Measurements from ENCODE around the gene TSGA10IP.

The TSGA10IP gene

DNA sequence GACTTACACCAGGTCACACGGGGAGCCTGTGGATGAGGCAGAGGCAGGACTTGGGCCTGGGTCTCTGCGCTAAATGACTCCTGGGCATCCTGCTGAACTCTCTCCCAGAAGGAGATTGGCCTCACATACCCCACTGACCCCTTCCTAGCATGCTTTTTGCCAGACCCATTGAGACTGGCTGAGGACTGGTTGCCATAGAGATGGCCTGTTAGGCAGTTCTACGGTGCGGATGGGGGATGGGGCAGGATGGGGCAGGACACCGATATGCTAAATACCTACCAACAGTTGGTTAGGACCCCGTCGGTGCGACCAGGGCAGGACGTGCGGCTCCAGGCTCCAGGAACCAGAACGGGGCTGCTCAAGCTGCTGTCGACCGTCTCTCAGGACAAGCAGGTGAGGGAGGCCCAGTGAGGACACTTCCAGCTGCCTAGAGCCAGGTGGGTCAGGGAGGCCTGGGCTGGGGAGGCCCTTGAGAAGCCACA, at the start of gene TSGA10IP:
Gene TSGA10IP (plus strand): TSS at position 51 of the 482 bp plus-strand sequence. CDS start 196 bp downstream, at position 247.
- DNase-seq, result no peak

DNA sequence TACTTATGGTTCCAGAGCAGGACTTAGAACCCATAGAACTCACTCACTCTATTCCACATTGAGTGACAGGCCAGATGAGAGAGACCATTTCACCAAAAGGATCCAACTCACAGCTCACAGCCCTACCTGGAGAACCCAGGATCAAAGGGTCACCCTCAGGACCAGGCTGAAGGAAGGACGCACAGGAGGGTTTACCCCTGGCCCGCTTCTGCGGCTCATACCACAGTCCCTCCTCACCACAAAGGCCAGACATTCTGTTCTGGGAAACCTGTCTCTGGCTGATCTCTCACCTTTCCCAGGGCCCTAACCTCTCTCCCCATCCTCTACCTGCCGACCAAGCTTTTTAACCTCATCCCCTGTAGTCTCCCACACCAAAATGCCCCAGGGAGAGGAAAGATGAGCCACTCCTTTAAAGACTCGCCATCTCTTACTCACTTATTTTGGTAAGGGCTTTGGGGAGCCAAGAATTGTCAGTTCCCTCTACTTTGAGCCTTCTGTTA, 49.7 kb upstream of the TSGA10IP start:
- no peak for DNase-seq

DNA sequence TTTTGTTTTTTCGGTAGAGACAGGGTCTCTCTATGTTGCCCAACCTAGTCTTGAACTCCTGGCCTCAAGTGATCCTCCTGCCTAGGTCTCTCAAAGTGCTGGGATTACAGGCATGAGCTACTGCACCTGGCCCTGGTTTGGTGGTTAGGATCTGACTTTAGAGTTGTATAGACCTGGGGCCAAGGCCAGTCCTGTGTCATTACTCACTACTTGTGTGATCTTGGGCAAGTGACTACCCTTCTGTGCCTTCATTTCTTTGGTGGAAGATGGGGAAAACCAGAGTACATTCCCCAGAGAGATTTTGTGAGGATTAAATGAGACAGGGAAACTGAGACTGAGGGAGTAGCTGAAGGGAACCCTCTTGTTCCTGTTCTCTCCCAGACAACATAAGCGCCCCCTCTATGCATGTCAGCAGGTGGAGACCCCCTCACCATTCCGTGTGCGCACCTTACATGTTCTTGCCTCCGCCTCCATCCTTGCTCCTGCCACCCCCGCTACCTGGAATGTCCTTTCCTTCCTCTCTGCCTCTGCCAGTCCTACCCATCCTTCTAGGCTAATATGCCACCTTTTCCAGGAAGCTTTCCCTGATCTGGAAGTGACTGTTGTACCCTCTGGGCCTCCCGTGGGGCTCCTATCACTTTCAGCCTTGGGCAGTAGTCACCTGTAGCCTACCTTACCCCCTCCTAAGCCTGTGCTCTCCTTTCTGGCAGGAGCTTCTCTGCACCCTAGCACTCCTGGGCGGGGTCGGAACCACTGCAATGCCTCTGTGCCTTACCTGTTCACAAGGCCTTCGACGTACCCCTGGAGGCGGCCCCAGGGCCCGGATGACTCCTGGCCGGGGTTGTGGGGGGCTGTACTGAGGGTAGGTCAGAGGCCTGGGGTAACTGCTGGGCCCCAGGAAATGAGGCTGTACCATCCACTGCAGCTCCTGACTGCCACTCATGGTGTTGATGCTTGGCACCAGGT, 49.0 kb upstream of the TSGA10IP start:
- DNase-seq, result no peak

DNA sequence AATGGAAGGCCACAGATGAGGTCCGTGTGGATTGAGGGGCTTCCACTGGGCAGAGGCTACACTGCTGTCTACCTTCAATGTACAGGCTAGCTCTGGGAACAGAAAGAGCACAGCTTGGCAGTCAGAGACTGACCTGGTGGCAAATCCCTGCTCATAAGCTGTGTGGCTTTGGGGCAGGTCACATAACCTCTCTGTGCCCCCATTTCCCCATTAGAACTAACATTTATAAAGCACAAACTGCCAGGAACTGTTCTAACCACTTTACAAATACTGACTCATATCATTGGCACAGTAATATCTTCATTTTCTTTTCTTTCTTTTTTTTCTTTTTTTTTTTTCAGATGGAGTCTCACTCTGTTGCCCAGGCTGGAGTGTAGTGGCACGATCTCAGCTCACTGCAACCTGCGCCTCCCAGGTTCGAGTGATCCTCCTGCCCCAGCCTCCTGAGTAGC, 48.2 kb upstream of the TSGA10IP start:
- no peak for DNase-seq

DNA sequence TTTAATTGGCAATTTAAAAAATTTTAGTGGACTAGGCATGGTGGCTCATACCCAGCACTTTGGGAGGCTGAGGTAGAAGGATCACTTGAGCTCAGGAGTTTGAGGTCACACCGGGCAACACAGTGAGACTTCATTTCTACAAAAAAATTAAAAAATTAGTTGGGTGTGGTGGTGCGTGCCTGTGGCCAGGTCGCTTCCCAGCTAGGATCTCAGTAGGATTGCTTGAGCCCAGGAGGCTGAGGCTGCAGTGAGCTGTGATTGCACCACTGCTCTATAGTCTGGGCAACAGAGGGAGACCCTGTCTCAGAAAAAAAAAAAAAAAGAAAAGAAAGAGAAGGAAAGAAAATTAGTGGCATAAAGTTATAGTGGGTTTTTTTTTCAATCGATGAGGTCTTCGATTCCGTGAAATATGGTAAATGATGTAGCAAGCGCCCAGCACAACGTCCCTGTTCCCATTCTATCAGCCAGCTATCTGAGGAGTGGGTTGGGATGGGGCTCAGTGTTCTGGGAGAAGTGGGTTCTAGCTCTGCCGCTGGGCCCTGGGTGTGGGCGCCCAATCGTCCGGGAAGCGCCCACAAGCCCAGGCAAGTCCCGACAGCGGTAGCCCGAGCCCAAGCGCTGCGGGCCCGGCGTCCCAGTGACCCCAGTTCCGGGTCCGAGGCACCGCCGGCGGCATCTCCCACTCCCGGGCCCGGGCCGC, 46.5 kb upstream of the TSGA10IP start:
- no peak for DNase-seq

DNA sequence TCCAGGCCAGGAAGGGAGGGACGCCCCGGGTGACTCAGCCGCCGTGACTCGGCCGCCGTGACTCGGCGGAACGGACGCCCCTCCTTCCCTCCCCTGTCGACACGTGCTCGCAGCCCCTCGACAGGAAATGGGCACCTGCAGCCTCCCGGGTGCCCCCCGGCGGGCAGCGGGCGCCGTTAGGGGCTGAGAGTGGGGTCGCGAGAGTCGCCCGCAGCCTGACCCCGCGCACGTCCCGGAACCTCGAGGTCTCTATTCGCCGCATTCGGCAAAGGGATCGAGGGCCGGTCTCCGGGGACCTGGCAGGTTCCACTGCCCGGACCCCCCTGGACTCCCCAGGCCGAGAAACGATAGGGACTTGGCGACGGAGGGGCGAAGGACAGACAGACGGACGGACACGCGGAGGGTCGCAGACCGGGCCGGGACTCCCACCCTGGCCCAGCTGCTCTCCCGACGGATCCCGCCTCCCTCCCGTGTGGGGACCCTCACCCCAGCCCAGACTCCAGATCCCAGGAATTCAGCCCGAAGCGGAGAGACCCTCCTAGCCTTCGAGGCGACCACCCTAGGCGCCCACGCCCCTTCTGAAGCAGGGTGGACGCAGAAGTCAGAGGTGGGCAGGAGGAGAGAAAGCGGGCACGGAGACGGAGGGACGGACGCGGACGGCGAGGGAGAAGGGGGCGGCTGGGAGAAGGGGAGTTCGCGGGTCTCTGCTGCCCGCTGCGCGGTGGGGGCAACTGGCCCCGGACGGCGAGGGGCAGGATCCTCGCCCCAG, 45.7 kb upstream of the TSGA10IP start:
- DNase-seq, result peak in 2 of 4 experiments; percentile 30 to 37

DNA sequence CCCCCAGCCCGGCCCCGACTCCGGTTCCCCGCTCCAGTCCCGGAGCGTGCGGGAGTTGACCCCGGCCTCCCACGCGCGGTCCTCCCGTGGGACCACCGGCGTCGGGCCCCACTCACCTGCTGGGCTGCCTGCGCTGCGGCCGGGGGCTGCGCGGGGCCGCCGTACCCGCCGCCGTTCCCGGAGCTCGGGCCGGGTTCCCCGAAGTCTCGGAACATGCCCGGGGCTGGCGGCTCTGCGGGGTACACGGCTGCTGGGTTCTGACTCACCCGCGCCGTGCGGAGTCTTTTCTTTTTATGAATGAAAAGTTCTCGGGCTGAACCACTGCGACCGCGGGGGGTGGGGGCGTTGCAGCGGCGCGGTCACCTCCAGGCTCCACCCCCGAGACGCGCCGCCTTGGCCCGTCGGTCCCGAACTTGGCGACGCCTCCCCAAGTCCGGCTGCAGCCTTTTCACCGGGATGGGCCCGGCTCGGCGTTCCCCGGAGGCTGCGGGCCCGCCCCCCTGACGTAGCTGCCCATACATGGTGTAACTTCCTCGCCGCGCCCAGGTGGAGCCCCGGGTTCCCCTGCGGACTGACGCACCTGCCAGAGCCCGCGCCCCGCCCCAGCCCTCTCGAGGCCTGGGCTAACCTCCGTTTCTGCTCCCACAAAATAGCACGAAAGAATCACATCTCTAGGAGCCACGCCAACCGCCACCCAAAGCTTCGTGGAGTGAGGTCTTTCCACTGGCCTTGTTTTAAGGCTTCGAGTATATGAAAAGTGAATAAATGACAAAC, 45.0 kb upstream of the TSGA10IP start, which contains the start of gene FOSL1:
Gene FOSL1 (minus strand): TSS at position 264 of the 774 bp plus-strand sequence. CDS start 49 bp downstream, at position 215.
- peak; percentile 76 to 97 (median 83) for DNase-seq

DNA sequence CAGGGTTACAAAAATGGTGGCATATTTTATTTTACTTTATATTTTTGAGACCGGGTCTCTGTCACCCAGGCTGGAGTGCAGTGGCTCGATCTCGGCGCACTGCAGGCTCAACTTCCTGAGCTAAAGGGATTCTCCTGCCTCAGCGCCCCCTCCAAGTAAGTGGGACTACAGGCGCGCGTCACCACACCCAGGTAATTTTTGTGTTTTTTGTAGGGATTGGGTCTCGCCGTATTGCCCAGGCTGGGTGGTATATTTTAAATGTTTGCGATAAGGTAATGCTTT, 44.4 kb upstream of the TSGA10IP start:
- DNase-seq, result no peak

DNA sequence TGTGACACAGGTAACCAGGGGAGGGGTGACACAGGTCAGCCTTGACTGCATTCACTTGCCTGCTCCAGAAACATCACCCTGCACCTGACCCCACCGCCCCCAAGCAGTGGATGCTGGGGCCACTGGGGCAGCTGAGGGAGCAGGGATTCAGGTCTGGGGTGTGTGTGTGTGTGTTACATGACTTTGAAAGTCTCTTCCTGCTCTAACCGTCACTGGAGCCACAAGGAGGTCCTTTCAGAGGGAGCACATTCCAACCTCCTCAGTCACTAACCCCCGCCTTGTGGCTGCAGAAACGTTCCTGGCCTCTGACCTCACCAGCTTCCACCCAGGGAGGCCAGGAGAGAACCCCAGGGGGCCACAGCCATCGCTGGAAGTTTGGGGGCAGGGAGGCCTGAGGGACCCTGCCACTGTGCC, 42.2 kb upstream of the TSGA10IP start:
- DNase-seq, result no peak

DNA sequence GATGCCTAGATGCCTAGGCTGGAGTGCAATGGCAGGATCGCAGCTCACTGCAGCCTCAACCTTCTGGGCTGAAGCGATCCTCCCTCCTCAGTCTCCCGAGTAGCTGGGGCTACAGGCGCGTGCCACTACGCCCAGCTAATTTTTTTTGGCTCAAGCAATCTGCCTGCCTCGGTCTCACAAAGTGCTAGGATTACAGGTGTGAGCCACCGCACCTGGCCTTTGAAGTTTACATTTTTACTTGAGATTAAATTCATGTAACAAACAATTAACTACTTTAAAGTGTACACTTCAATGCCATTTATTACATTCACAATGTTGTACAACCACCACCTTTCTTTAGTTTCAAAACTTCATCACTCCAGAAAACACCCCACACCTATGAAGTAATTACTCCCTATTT, 41.6 kb upstream of the TSGA10IP start:
- DNase-seq, result no peak

DNA sequence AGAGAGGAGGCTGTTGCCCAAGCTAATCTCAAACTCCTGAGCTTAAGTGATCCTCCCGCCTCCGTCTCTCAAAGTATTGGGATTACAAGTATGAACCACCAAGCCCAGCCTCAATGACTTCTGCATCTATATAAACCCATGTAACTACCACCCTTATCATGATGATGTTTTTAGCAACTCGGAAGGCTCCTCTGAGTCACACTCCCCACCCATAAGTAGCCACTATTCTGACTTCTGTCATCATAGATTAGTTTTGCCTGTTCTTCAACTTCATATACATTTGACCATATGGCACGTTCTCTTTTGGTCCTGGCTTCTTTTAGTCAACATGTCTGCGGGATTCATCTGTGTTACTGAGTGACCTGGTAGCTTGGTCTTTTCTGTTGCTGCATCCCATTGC, 38.7 kb upstream of the TSGA10IP start:
- DNase-seq, result no peak

DNA sequence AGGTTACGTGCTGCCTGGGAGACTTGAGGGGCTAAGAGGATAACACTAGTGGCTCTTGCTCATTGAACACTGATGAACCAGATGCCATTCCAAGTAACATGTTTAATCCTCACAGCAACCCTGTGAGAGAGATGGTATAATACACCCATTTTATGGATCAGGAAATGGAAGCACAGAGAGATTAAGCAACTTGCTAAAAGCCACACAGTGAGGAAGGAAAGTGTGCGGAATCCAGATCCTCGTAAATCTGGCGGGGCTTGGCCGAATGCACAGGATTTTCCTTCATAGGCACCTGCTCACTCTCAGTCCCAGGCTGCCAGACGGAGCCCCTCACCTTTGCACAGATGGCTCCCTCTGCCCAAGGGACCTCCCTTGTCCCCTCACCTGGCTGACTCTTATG, 37.4 kb upstream of the TSGA10IP start:
- no peak for DNase-seq

DNA sequence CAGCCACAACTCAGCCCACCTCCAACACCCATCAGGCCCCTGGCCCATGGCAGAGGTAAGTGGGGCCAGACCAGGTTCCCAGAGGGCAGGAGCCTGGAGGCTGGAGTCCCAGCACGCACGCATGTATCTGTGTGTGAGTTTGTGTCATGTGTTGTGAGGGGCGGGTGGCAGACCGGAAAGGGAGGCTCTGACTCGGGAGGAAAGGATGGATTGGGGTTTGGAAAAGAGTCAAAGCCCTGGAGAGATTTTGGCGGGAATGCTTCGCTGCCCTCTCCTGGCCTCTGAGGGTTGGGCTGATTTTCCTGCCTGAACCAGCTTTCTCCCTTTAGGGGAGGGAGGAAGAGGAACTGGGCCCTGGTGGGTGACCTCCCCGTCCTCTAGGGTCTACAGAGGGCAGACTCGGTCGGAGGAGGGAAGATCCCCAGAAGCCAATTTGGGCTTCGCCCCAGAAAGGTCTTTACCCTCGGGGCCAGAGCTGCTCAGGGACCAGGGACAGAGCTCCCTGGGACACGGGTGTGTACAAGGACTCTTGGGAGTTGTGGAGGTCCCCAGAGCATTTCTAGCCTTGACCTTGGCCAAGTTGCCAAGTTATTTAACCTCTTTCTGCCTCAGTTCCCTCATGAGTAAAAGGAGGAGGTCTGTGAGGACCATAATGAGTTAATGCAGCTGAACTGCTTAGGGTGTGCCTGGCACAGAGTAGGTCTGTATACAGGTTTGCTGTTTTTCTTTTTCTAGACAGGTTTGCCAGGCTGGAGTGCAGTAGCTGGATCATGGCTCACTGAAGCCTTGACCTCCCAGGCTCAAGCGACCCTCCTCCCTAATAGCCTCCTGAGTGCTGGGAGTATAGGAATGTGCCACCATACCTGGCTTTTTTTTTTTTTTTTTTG, 33.4 kb upstream of the TSGA10IP start:
- DNase-seq, result no peak

DNA sequence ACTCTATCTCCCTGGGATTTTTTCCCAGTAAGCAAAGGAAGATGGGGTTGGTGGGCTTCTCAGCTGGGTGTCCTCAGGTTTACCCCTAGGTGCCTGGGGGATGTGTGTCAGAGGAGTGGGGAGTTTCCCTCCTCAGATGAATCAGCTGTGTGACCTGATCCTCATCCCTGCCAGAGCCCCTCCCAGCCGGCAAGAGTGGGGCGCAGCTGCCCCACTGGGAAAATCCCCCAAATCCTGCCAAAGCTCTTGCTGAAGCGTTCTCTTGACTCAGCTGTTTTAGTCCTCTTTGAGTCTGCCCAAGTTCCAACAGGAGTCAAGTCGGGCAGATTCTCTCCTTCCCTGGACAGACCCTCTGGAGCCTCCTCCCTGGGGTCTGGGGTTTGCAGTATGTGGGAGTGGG, 32.4 kb upstream of the TSGA10IP start:
- DNase-seq, result no peak

DNA sequence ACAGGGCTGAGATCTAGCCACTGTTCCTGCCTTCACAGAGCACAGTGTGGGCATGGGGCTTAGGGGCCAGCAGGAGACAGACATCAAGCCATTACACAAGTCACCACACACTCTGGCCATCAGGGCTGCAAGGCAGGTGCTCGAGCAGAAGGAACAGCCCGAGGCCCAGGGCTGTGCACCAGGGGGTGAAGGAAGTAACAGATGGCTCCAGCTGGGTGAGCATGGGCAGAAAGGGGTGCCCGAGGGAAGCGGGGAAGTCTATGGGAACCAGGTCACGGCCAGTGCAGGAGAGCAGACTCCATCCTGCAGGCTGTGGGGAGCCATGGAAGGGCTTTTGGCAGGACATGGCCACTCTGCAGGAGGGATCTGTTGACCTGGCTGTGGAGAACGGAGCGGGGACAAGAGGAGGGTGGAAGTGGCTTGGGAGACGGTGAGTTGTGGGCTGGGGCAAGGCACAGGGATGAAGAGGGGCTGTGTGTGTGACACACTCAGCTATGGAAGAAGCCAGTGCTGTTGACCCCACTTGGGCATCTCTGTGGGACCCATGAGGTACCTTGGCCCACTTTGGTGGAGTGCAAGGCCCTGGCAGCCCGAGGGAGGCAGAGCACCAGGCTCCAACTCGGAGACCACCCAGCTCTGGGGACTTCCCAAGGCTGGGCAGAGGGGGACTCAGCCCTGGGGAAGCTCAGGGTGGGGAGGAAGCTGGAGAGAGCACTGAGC, 30.0 kb upstream of the TSGA10IP start:
- DNase-seq, result no peak

DNA sequence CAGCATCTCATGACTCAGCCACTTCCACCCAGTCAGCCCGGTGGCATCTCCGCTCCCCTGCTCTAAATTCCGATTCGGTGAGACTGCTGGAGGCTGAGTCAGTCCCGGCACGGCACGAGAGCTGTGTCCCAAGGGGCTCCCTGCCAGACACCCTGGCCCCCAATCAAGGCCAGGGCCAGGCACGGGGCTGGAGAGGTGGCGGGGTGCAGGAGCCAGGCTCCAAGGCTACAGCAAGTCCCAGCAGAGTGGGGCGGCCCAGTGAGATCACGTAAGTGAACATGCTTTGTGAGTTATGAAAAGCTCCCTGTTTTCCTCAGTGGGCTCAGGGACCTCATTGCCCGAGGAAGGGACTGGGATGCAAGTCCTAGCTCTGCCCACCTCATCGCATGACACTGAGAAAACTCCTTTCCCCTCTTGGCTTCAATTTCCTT, 29.4 kb upstream of the TSGA10IP start:
- DNase-seq, result no peak

DNA sequence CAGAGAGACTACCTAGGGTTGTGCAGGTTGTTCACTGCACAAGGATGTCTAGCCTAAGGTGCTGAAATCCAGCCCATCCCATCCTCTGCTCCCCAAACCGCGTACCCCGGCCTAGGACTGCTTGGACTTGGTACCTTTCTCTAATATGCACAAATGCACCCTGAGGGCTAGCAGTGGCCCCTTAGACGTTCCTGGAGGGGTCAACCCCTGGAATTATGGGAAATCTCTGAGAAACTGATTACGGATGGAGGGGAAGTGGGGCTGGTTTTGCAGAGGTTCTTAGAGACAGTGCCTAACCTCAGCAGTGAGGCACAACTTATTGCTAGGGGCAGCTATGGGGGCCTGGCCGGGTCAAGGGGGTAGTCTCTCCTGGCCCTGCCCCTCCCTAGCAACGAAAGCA, 28.9 kb upstream of the TSGA10IP start:
- no peak for DNase-seq

DNA sequence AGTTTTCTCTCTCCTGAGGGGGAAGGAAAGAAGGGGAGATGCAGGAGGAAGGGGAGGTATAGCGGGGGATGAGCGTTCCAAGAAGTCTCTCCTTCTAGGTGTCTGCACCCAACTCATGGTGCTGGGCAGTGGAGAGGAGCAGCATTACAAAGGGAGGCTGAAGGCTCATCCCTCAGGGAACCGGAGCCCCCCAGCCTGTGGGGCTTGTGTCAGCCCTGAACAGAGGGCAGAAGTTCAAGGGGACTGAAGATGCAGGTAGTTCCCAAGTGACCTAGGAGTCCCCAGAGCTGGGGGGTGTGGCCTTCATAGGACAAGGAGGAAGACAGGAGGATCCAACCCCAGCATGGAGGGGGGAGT, 28.2 kb upstream of the TSGA10IP start:
- no peak for DNase-seq

DNA sequence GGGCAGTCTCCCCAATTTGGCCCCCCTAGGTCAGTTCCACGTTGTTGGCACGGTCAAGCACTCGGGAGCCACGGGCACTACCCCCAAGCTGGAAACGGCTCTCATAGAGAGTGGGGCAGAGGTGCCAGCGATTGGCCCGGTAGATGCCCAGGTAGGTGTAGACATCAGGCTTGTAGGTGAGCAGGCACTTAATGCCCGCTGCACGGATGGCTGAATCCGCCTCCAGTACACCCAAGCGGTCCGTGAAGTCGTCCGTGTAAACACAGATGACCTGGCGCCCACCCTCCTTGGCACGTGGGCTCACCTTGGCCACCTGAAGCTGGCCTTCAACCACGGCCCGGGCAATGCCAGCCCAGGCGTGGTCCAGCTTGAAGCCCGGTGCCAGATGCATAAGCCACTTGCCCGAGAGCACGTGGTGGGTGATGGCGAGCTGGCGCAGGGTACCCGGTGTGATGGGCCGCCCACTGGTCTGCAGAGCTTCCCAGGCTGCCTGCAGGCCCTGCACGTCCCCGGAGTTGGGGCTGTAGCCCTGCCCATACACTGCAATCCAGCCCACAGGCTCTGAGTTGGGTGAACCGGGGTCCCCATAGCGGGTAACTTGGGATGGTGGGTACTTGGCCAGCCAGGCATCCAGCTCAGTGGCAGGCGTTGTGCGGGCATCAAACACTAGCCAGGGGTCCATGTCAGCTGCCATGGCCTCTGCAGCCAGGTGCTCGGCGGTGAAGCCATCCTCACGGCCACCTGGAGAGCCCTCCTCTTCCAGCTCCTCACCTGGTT, 27.7 kb upstream of the TSGA10IP start:
- no peak for DNase-seq
